HCT116 (cell line): ENCODE data around the gene PELI3. TPM values are rescaled to one million over a fixed set of nuclear protein-coding genes. Genes with fewer than 3 reads are reported as not detected.

ENCODE experiments used
- ATAC-seq: fragments of 200-7000 bp; cut with Tn5 transposase; 2 replicates; pipeline ENCODE4 v1.9.1; 2020; ENCODE audit warnings: mild to moderate bottlenecking, moderate library complexity
- BruUV-seq: library from RNA; stranded (reverse); fragments of 400-500 nt; replicated peaks from 2 replicates; lab custom pipeline; 2021; lab: Mats Ljungman, UMichigan
- CTCF ChIA-PET: fragments of 300-600 bp; sonication (Branson Sonifier 250); formaldehyde crosslinking; loops from one replicate; lab custom pipeline; 2021; ENCODE audit warnings: antibody characterized with exemption; lab: Charles Lee
- POLR2A ChIA-PET: fragments of 300-600, 350-600 bp; sonication (Branson Sonifier 250); formaldehyde crosslinking; loops from one replicate; lab custom pipeline; 2021; ENCODE audit warnings: antibody characterized with exemption; lab: Charles Lee
- RAD21 ChIA-PET, 2 experiments: fragments of 300-600 bp; sonication (Branson Sonifier 250); formaldehyde crosslinking; loops; one replicate each; lab custom pipeline; 2023; ENCODE audit warnings: low total read pairs in 2 of 2; ENCODE audit not compliant: uncharacterized antibody in 2 of 2, unreplicated experiment in 2 of 2, low non-redundant PET in 1 of 2; lab: Charles Lee
- DNase-seq: peaks from one replicate; pipeline ENCODE4 v3.0.0-alpha.2; 2010; ENCODE audit warnings: low read depth, low spot score
- H2AFZ ChIP-seq: fragments of 200-600 bp; shearing (Covaris generic), sonication (generic); 2 replicates; pipeline ENCODE4 v1.6.1; 2017; ENCODE audit warnings: low read depth, mixed run types, mixed read lengths, antibody characterized with exemption, low read length; ENCODE audit not compliant: poor library complexity, severe bottlenecking
- H3K27ac ChIP-seq: 2 replicates; pipeline ENCODE4 v1.5.1; 2012; ENCODE audit warnings: low read depth, low read length
- H3K27me3 ChIP-seq: fragments of 200-600 bp; sonication (generic); 2 replicates; pipeline ENCODE4 v1.6.1; 2016; ENCODE audit warnings: mixed run types, low read length, mixed read lengths; ENCODE audit not compliant: insufficient read depth
- H3K36me3 ChIP-seq, 2 experiments: fragments of 200-500 bp in 1 of 2; fragments of 200-600 bp in 1 of 2; sonication (Bioruptor generic) in 1 of 2; sonication (generic) in 1 of 2; 2 replicates each; pipeline versions ENCODE4 v1.5.1 to v1.6.1; 2014 to 2016; ENCODE audit warnings: low read length in 2 of 2, inconsistent platforms in 1 of 2, mixed read lengths in 1 of 2, mixed run types in 1 of 2; ENCODE audit not compliant: insufficient read depth in 2 of 2, control insufficient read depth in 1 of 2
- H3K4me1 ChIP-seq, 2 experiments: fragments of 200-600 bp in 1 of 2; sonication (generic) in 1 of 2; 2 replicates each; pipeline versions ENCODE4 v1.5.1 to v1.6.1; 2012 to 2017; ENCODE audit warnings: low read length in 2 of 2, inconsistent platforms in 1 of 2, mild to moderate bottlenecking in 1 of 2, mixed read lengths in 1 of 2, mixed run types in 1 of 2, moderate library complexity in 1 of 2; ENCODE audit not compliant: insufficient read depth in 2 of 2, control insufficient read depth in 1 of 2
- H3K4me2 ChIP-seq: fragments of 200-600 bp; sonication (generic); 2 replicates; pipeline ENCODE4 v1.6.1; 2017; ENCODE audit warnings: mixed run types, low read length, mixed read lengths
- H3K4me3 ChIP-seq, 2 experiments: fragments of 200-600 bp in 1 of 2; sonication (generic) in 1 of 2; replicated peaks in 1 of 2; 2 replicates each; pipeline ENCODE4 v1.5.1; 2011 to 2016; ENCODE audit warnings: low read length in 2 of 2, control low read depth in 1 of 2, low read depth in 1 of 2, mild to moderate bottlenecking in 1 of 2, mixed read lengths in 1 of 2, mixed run types in 1 of 2
- H3K79me2 ChIP-seq: fragments of 200-600 bp; sonication (generic); 2 replicates; pipeline ENCODE4 v1.6.1; 2017; ENCODE audit warnings: mild to moderate bottlenecking, mixed run types, low read length, moderate library complexity, mixed read lengths; ENCODE audit not compliant: insufficient read depth
- H3K9ac ChIP-seq: fragments of 200-600 bp; sonication (generic); 2 replicates; pipeline ENCODE4 v1.6.1; 2016; ENCODE audit warnings: low read length, mixed read lengths
- H3K9me2 ChIP-seq: fragments of 200-600 bp; sonication (generic), shearing (Covaris generic); 2 replicates; pipeline ENCODE4 v1.6.1; 2017; ENCODE audit warnings: mixed run types, mild to moderate bottlenecking, moderate library complexity; ENCODE audit not compliant: insufficient read depth
- H3K9me3 ChIP-seq, 2 experiments: fragments of 200-500 bp in 1 of 2; fragments of 200-600 bp in 1 of 2; sonication (Bioruptor generic) in 1 of 2; sonication (generic) in 1 of 2; 2 replicates each; pipeline ENCODE4 v1.6.1; 2014 to 2017; ENCODE audit warnings: low read length in 2 of 2, mixed read lengths in 2 of 2, inconsistent platforms in 1 of 2, low read depth in 1 of 2, mild to moderate bottlenecking in 1 of 2, mixed run types in 1 of 2, moderate library complexity in 1 of 2; ENCODE audit not compliant: control insufficient read depth in 1 of 2, insufficient read depth in 1 of 2
- H4K20me1 ChIP-seq: fragments of 200-600 bp; sonication (generic), shearing (Covaris generic); 2 replicates; pipeline ENCODE4 v1.6.1; 2017; ENCODE audit warnings: mixed run types, mild to moderate bottlenecking, moderate library complexity; ENCODE audit not compliant: insufficient read depth
- ATF3 ChIP-seq: IDR thresholded peaks from 2 replicates; pipeline ENCODE4 v1.6.1; 2012
- CBX3 ChIP-seq: IDR thresholded peaks from 2 replicates; pipeline ENCODE4 v1.6.1; 2012; ENCODE audit warnings: low read depth
- CEBPB ChIP-seq: IDR thresholded peaks from 2 replicates; pipeline ENCODE4 v1.6.1; 2012; ENCODE audit warnings: low read depth
- CTCF ChIP-seq, 3 experiments: fragments of 200-600 bp in 1 of 3; sonication (generic) in 1 of 3; IDR thresholded peaks in 2 of 3; conservative IDR thresholded peaks in 1 of 3; 2 replicates each; pipeline ENCODE4 v1.5.1; 2012 to 2017; ENCODE audit warnings: low read depth in 2 of 3, low read length in 2 of 3, antibody characterized with exemption in 1 of 3, borderline replicate concordance in 1 of 3, control low read depth in 1 of 3, mild to moderate bottlenecking in 1 of 3, mixed read lengths in 1 of 3, mixed run types in 1 of 3, moderate library complexity in 1 of 3; ENCODE audit not compliant: insufficient read depth in 1 of 3
- EGR1 ChIP-seq: IDR thresholded peaks from 2 replicates; pipeline ENCODE4 v1.6.1; 2012; ENCODE audit warnings: low read depth
- EZH2 ChIP-seq: fragments of 200-600 bp; sonication (generic); IDR thresholded peaks from 2 replicates; pipeline ENCODE4 v1.6.1; 2017; ENCODE audit warnings: antibody characterized with exemption, mixed run types
- EZH2phosphoT487 ChIP-seq: fragments of 200-600 bp; IDR thresholded peaks from 2 replicates; pipeline ENCODE4 v1.6.1; 2018; ENCODE audit warnings: antibody characterized with exemption, borderline replicate concordance
- FOSL1 ChIP-seq: IDR thresholded peaks from 2 replicates; pipeline ENCODE4 v1.6.1; 2012; ENCODE audit warnings: low read depth
- JUND ChIP-seq: IDR thresholded peaks from 2 replicates; pipeline ENCODE4 v1.6.1; 2012
- POLR2A ChIP-seq: IDR thresholded peaks from 2 replicates; pipeline ENCODE4 v1.7.0; 2011; ENCODE audit warnings: borderline replicate concordance; ENCODE audit not compliant: insufficient read depth, insufficient read length; ENCODE audit errors: extremely low read depth
- POLR2AphosphoS5 ChIP-seq: IDR thresholded peaks from 2 replicates; pipeline ENCODE4 v1.6.1; 2011; ENCODE audit warnings: mild to moderate bottlenecking, low read depth, low read length, moderate library complexity
- RAD21 ChIP-seq: IDR thresholded peaks from 2 replicates; pipeline ENCODE4 v1.6.1; 2012; ENCODE audit warnings: low read depth, mild to moderate bottlenecking
- REST ChIP-seq: IDR thresholded peaks from 2 replicates; pipeline ENCODE4 v1.6.1; 2012; ENCODE audit warnings: low read depth
- SRF ChIP-seq: IDR thresholded peaks from 2 replicates; pipeline ENCODE4 v1.6.1; 2012; ENCODE audit warnings: low read depth
- ZFX ChIP-seq: fragments of 450-650 bp; IDR thresholded peaks from 2 replicates; pipeline ENCODE4 v1.6.1; 2017
- ZNF274 ChIP-seq: fragments of 200-500 bp; sonication (Bioruptor generic); IDR thresholded peaks from 2 replicates; pipeline ENCODE4 v1.6.1; 2014; ENCODE audit warnings: mild to moderate bottlenecking, low read depth, low read length, inconsistent platforms
- intact Hi-C: fragments of 100-400 bp; cut with micrococcal nuclease; formaldehyde crosslinking; loops from 2 replicates; pipeline ENCODE4 v1.10.0; 2022
- total RNA-seq: library from RNA; stranded (reverse); gene quantifications from one replicate; pipeline ENCODE4 v1.2.1, GENCODE V29; 2021; ENCODE audit not compliant: unreplicated experiment
- TF ChIP-seq, protein P1 (sequence below): IDR thresholded peaks from 2 replicates; pipeline ENCODE4 v1.6.1; 2011; ENCODE audit warnings: mild to moderate bottlenecking, low read length, moderate library complexity; ENCODE audit not compliant: insufficient replicate concordance; ENCODE audit errors: extremely low read depth
- TF ChIP-seq, protein P2 (sequence below): IDR thresholded peaks from 2 replicates; pipeline ENCODE4 v1.6.1; 2012

The PELI3 gene
- total RNA-seq, 1 experiment from 2014 or later = 12.8 TPM

DNA sequence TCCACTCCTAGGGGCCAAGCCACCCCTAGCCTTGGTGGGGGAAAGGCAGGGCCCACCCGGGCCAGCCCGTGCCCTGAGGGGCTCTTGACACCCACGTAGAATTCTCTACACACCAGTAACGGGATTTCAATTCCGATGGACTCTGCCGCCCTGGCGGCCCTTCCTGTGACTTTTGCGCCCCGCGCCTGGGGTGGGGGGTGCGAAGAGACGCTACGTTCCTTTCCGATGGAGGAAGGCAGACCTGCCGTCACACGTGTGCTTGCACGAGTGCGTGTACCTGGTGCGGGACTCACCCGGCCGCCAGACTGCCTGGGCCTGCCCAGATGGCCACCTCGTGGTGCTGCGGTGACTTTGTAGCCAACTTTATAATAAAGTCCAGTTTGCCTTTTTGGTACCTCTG, 40.4 kb upstream of the PELI3 start:
- Histone ChIP-seq H3K9ac (no peak overlapping the region), H3K4me3 (no peak overlapping the region)
- POLR2A ChIA-PET = no interaction called here

More for the DNA sequence above, 40.4 kb upstream of the PELI3 start:
- no peak for DNase-seq
- ATAC-seq = no peak
- Histone ChIP-seq H3K9me3 (no peaks in the 10 kb centered on the region), H3K9me2 (no peaks in the 10 kb centered on the region), H3K4me2 (no peak overlapping the region), H3K27ac (no peak overlapping the region)
- TF ChIP-seq REST = no peak
- TF ChIP-seq, protein P1, sequence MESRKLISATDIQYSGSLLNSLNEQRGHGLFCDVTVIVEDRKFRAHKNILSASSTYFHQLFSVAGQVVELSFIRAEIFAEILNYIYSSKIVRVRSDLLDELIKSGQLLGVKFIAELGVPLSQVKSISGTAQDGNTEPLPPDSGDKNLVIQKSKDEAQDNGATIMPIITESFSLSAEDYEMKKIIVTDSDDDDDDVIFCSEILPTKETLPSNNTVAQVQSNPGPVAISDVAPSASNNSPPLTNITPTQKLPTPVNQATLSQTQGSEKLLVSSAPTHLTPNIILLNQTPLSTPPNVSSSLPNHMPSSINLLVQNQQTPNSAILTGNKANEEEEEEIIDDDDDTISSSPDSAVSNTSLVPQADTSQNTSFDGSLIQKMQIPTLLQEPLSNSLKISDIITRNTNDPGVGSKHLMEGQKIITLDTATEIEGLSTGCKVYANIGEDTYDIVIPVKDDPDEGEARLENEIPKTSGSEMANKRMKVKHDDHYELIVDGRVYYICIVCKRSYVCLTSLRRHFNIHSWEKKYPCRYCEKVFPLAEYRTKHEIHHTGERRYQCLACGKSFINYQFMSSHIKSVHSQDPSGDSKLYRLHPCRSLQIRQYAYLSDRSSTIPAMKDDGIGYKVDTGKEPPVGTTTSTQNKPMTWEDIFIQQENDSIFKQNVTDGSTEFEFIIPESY = no peak
- no peak for TF ChIP-seq CBX3
- no peak for TF ChIP-seq ZNF274
- no peak for TF ChIP-seq SRF
- TF ChIP-seq CTCF (IDR thresholded peaks at IDR 0.05 in 2 of 3, conservative IDR thresholded peaks at IDR 0.05 in 1 of 3; ENCODE audit: borderline replicate concordance in 1 of 3, insufficient read depth in 1 of 3, low read depth in 2 of 3, low read length in 2 of 3) = no peak
- TF ChIP-seq EGR1 = no peak
- no peak for TF ChIP-seq EZH2phosphoT487
- TF ChIP-seq, protein P2, sequence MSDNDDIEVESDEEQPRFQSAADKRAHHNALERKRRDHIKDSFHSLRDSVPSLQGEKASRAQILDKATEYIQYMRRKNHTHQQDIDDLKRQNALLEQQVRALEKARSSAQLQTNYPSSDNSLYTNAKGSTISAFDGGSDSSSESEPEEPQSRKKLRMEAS = no peak
- TF ChIP-seq ATF3 = no peak
- no peak for TF ChIP-seq JUND
- TF ChIP-seq POLR2A = no peak
- TF ChIP-seq FOSL1 = no peak
- no peak for TF ChIP-seq ZFX
- TF ChIP-seq RAD21 = no peak
- TF ChIP-seq EZH2 = no peak
- no peak for TF ChIP-seq POLR2AphosphoS5
- TF ChIP-seq CEBPB = no peak
- TF ChIP-seq, all 23 proteins: peak for 0
- ChIA-PET CTCF (no interaction called here), RAD21 (no interaction called here)
- no peaks in the 10 kb centered on the region for H3K36me3 ChIP-seq
- BruUV-seq = no TSS peak
- intact Hi-C loops = no loop called here
- no peaks in the 10 kb centered on the region for H4K20me1 ChIP-seq
- no peaks in the 10 kb centered on the region; a peak in 1 of 4 replicates for H3K4me1 ChIP-seq
- no peak overlapping the region for H2AFZ ChIP-seq
- peaks cover 19% of the 10 kb centered on the region; the same call in 1 of the 2 replicates for H3K27me3 ChIP-seq
- H3K79me2 ChIP-seq = no peaks in the 10 kb centered on the region
